Measurements from ENCODE around the gene STIMATE.

GRCh38 chr3:52923963-52924362 lies 26.6 kb upstream of the STIMATE start:
- TF ChIP-seq POLR2A (IDR thresholded peaks at IDR 0.05) (no peak), POLR2AphosphoS5 (IDR thresholded peaks at IDR 0.05) (no peak), CTCF (IDR thresholded peaks at IDR 0.05 in 8 of 11, conservative IDR thresholded peaks at IDR 0.05 in 3 of 11) (no peak)

Data from spleen (tissue), 7 donors.